SK-N-SH (cell line): ENCODE measurements around the gene WWTR1. TPM values are rescaled to one million over a fixed set of nuclear protein-coding genes. Genes with fewer than 3 reads are reported as not detected.
A peak's percentile ranks its signal among the peaks of the same experiment; 100 is the strongest.

ENCODE experiments used
- CTCF ChIA-PET: fragments of 300-600, 350-600 bp; formaldehyde crosslinking; extraction: SDS; loops from one replicate; lab custom pipeline; 2021; lab: Yijun Ruan, JAX
- POLR2A ChIA-PET: fragments of 350-600 bp; sonication (Branson Sonifier 250); formaldehyde crosslinking; extraction: SDS; loops from one replicate; lab custom pipeline; 2020; ENCODE audit warnings: antibody characterized with exemption, inconsistent platforms; lab: Yijun Ruan, JAX
- DNase-seq: peaks from one replicate; pipeline ENCODE4 v3.0.0; 2012
- H2AFZ ChIP-seq: fragments of 200-600 bp; sonication (generic); 2 replicates; pipeline ENCODE4 v1.8.1; 2016; ENCODE audit warnings: antibody characterized with exemption, mild to moderate bottlenecking, low read depth
- H3F3A ChIP-seq: fragments of 200-600 bp; sonication (generic); replicated peaks from 2 replicates; pipeline ENCODE3; 2016; ENCODE audit warnings: antibody characterized with exemption, mild to moderate bottlenecking; ENCODE audit not compliant: insufficient read depth
- H3K27ac ChIP-seq, 2 experiments: fragments of 200-500 bp in 1 of 2; fragments of 200-600 bp in 1 of 2; sonication (Bioruptor generic) in 1 of 2; sonication (generic), shearing (Covaris generic) in 1 of 2; 2 replicates each; pipeline versions ENCODE4 v1.5.1 to v1.6.1; 2014 to 2016; ENCODE audit warnings: low read depth in 2 of 2, inconsistent platforms in 1 of 2, low read length in 1 of 2, mild to moderate bottlenecking in 1 of 2, mixed read lengths in 1 of 2
- H3K27me3 ChIP-seq: fragments of 200-600 bp; sonication (generic), shearing (Covaris generic); 2 replicates; pipeline ENCODE4 v1.6.1; 2016; ENCODE audit warnings: mixed run types; ENCODE audit not compliant: insufficient read depth
- H3K36me3 ChIP-seq, 2 experiments: fragments of 200-500 bp in 1 of 2; fragments of 200-600 bp in 1 of 2; sonication (Bioruptor generic) in 1 of 2; sonication (generic) in 1 of 2; replicated peaks in 1 of 2; 2 replicates each; pipeline versions ENCODE3 to v1.5.1; 2014 to 2016; ENCODE audit warnings: low read length in 1 of 2, mild to moderate bottlenecking in 1 of 2; ENCODE audit not compliant: insufficient read depth in 2 of 2, control insufficient read depth in 1 of 2
- H3K4me1 ChIP-seq, 2 experiments: fragments of 200-500 bp in 1 of 2; fragments of 200-600 bp in 1 of 2; sonication (Bioruptor generic) in 1 of 2; sonication (generic), shearing (Covaris generic) in 1 of 2; 2 replicates each; pipeline versions ENCODE4 v1.5.1 to v1.6.1; 2014 to 2016; ENCODE audit warnings: low read depth in 1 of 2, low read length in 1 of 2, mixed run types in 1 of 2; ENCODE audit not compliant: insufficient read depth in 2 of 2, control insufficient read depth in 1 of 2
- H3K4me2 ChIP-seq: fragments of 200-600 bp; sonication (generic), shearing (Covaris generic); 2 replicates; pipeline ENCODE4 v1.6.1; 2017; ENCODE audit warnings: mixed run types
- H3K4me3 ChIP-seq, 2 experiments: fragments of 200-500 bp in 1 of 2; fragments of 200-600 bp in 1 of 2; sonication (Bioruptor generic) in 1 of 2; sonication (generic), shearing (Covaris generic) in 1 of 2; 2 replicates each; pipeline versions ENCODE4 v1.5.1 to v1.8.1; 2014 to 2016; ENCODE audit warnings: low read depth in 2 of 2, inconsistent platforms in 1 of 2, low read length in 1 of 2, mild to moderate bottlenecking in 1 of 2, mixed read lengths in 1 of 2, moderate library complexity in 1 of 2
- H3K79me2 ChIP-seq: fragments of 200-600 bp; sonication (generic); 2 replicates; pipeline ENCODE4 v1.8.1; 2017; ENCODE audit warnings: mild to moderate bottlenecking; ENCODE audit not compliant: insufficient read depth
- H3K9ac ChIP-seq: fragments of 200-600 bp; sonication (generic); 2 replicates; pipeline ENCODE4 v1.6.1; 2017; ENCODE audit warnings: mixed run types
- H3K9me2 ChIP-seq: fragments of 200-600 bp; sonication (generic); 2 replicates; pipeline ENCODE4 v1.6.1; 2017; ENCODE audit warnings: mixed run types
- H3K9me3 ChIP-seq: fragments of 200-600 bp; sonication (generic); 2 replicates; pipeline ENCODE4 v1.6.1; 2017; ENCODE audit warnings: mixed run types, mild to moderate bottlenecking, moderate library complexity
- H4K20me1 ChIP-seq: fragments of 200-600 bp; sonication (generic); 2 replicates; pipeline ENCODE4 v1.6.1; 2017; ENCODE audit warnings: mild to moderate bottlenecking, mixed run types; ENCODE audit not compliant: insufficient read depth
- CHD2 ChIP-seq: fragments of 150-350 bp; IDR thresholded peaks from 2 replicates; pipeline ENCODE4 v1.6.1; 2018; ENCODE audit warnings: low read length; ENCODE audit not compliant: partially characterized antibody
- ELF1 ChIP-seq: IDR thresholded peaks from 2 replicates; pipeline ENCODE4 v1.4.0; 2012
- EP300 ChIP-seq, 2 experiments: IDR thresholded peaks; 2 replicates each; pipeline versions ENCODE4 v1.4.0 to v1.6.1; 2012; ENCODE audit warnings: borderline replicate concordance in 1 of 2, low read depth in 1 of 2, low read length in 1 of 2
- EZH2phosphoT487 ChIP-seq: fragments of 200-600 bp; sonication (generic); IDR thresholded peaks from 2 replicates; pipeline ENCODE4 v1.6.1; 2017; ENCODE audit warnings: low read depth, mixed run types, mild to moderate bottlenecking, antibody characterized with exemption, moderate library complexity, borderline replicate concordance
- FOSL2 ChIP-seq: IDR thresholded peaks from 2 replicates; pipeline ENCODE4 v1.4.0; 2012; ENCODE audit warnings: low read depth, mild to moderate bottlenecking, moderate library complexity, borderline replicate concordance
- FOXJ3 ChIP-seq: sonication (generic); formaldehyde crosslinking; IDR thresholded peaks from 2 replicates; pipeline ENCODE4 v1.5.1; 2020; ENCODE audit warnings: mild to moderate bottlenecking, missing genetic modification reagents
- FOXM1 ChIP-seq: IDR thresholded peaks from 2 replicates; pipeline ENCODE4 v1.4.0; 2012; ENCODE audit warnings: low read depth, mild to moderate bottlenecking
- GATA2 ChIP-seq: sonication (generic); formaldehyde crosslinking; IDR thresholded peaks from 2 replicates; pipeline ENCODE4 v1.5.0; 2020; ENCODE audit warnings: mild to moderate bottlenecking, missing genetic modification reagents
- JUND ChIP-seq: IDR thresholded peaks from 2 replicates; pipeline ENCODE4 v1.4.0; 2012
- MXI1 ChIP-seq: IDR thresholded peaks from 2 replicates; pipeline ENCODE4 v1.6.1; 2012; ENCODE audit warnings: mild to moderate bottlenecking, low read depth, low read length, improper control_type of control experiment
- NFIC ChIP-seq: IDR thresholded peaks from 2 replicates; pipeline ENCODE4 v1.4.0; 2012; ENCODE audit warnings: borderline replicate concordance
- NRF1 ChIP-seq: IDR thresholded peaks from 2 replicates; pipeline ENCODE4 v1.6.1; 2012; ENCODE audit warnings: low read depth, mild to moderate bottlenecking, low read length
- RAD21 ChIP-seq: IDR thresholded peaks from 2 replicates; pipeline ENCODE4 v1.6.1; 2012; ENCODE audit warnings: mild to moderate bottlenecking, low read length
- RXRA ChIP-seq: IDR thresholded peaks from 2 replicates; pipeline ENCODE4 v1.4.0; 2012; ENCODE audit warnings: low read depth, mild to moderate bottlenecking, borderline replicate concordance
- SIN3A ChIP-seq: IDR thresholded peaks from 2 replicates; pipeline ENCODE4 v1.6.1; 2012; ENCODE audit warnings: low read depth, mild to moderate bottlenecking, low read length, moderate library complexity, borderline replicate concordance
- TAF1 ChIP-seq: IDR thresholded peaks from 2 replicates; pipeline ENCODE4 v1.6.1; 2012; ENCODE audit warnings: low read depth, mild to moderate bottlenecking, low read length, moderate library complexity, borderline replicate concordance
- TCF12 ChIP-seq: IDR thresholded peaks from 2 replicates; pipeline ENCODE4 v1.4.0; 2012
- TEAD4 ChIP-seq: IDR thresholded peaks from 2 replicates; pipeline ENCODE4 v1.4.0; 2012; ENCODE audit warnings: mild to moderate bottlenecking, borderline replicate concordance; ENCODE audit not compliant: insufficient read depth
- YY1 ChIP-seq: IDR thresholded peaks from 2 replicates; pipeline ENCODE4 v1.4.0; 2012; ENCODE audit warnings: low read depth, mild to moderate bottlenecking
- WGBS: methylation state at CpG from one replicate; pipeline ENCODE4 v1.1.6; 2017; ENCODE audit warnings: low lambda C conversion rate; 5-methylcytosine and 5-hydroxymethylcytosine counted together
- polyA plus RNA-seq, 3 experiments: library from polyadenylated mRNA; depleted of rRNA; stranded (reverse); fragments of >200 nt; gene quantifications; 2 replicates each; pipeline ENCODE4 v1.2.3, GENCODE V29; 2012
- TF ChIP-seq, protein P1 (sequence below): IDR thresholded peaks from 2 replicates; pipeline ENCODE4 v1.4.0; 2012; ENCODE audit warnings: low read depth, borderline replicate concordance
- TF ChIP-seq, protein P2 (sequence below): IDR thresholded peaks from 2 replicates; pipeline ENCODE4; 2012
- TF ChIP-seq, protein P3 (sequence below): fragments of 150-350 bp; IDR thresholded peaks from 2 replicates; pipeline ENCODE4 v1.6.1; 2017; ENCODE audit warnings: antibody characterized with exemption, low read length, low read depth, borderline replicate concordance
- TF ChIP-seq, protein P4 (sequence below): IDR thresholded peaks from 2 replicates; pipeline ENCODE4 v1.4.0; 2012; ENCODE audit warnings: low read depth
- TF ChIP-seq, protein P5 (sequence below): fragments of 200-600 bp; sonication (generic); IDR thresholded peaks from 2 replicates; pipeline ENCODE4 v1.6.1; 2017; ENCODE audit warnings: antibody characterized with exemption, mild to moderate bottlenecking, moderate library complexity

WWTR1 gene
- polyA plus RNA-seq, 1 of the 3 experiments (the other 2 are of a cell fraction): 60.6 TPM

DNA sequence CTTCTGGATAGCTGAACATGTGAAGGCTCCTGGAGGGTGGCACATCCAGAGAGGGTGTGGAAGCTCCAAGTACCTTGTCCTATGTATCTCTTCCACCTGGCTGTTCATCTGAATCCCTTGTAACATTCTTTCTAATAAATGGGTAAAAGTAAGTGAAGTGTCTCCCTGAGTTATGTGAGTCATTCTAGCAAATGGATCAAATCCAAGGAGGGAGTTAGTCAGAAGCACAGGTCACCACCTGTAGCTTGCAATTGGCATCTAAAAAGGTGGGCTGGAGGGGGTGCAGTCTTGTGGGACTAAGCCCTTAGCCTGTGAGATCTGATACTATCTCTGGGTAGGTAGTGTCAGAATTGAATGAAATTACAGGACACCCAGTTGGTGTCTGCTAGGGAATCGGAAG lies 71.0 kb downstream of the WWTR1 start (continued):
- TF ChIP-seq, protein P1, sequence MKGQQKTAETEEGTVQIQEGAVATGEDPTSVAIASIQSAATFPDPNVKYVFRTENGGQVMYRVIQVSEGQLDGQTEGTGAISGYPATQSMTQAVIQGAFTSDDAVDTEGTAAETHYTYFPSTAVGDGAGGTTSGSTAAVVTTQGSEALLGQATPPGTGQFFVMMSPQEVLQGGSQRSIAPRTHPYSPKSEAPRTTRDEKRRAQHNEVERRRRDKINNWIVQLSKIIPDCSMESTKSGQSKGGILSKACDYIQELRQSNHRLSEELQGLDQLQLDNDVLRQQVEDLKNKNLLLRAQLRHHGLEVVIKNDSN: no peak
- TF ChIP-seq, protein P2, sequence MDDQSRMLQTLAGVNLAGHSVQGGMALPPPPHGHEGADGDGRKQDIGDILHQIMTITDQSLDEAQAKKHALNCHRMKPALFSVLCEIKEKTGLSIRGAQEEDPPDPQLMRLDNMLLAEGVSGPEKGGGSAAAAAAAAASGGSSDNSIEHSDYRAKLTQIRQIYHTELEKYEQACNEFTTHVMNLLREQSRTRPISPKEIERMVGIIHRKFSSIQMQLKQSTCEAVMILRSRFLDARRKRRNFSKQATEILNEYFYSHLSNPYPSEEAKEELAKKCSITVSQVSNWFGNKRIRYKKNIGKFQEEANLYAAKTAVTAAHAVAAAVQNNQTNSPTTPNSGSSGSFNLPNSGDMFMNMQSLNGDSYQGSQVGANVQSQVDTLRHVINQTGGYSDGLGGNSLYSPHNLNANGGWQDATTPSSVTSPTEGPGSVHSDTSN: peak; percentile 53
- TF ChIP-seq NRF1 (no peak), JUND (peak; percentile 52), SIN3A (no peak), YY1 (no peak), TAF1 (no peak), NFIC (peak; percentile 78)

DNA sequence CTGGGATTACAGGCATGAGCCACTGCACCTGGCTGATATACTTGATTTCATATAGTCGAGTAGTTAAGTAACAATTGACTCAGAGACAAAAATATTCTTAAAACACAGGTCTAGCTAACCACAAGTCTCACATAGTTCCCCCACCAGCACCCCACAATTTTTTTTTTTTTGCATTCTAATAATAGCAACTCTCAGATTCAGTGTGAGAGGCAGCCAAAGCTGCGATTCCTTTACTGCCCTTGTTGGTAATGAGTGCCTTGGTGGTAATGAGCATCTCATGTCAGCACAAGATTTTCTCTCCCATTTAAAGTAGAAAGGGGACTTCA lies 72.5 kb downstream of the WWTR1 start:
- H3K4me3 ChIP-seq: no peak overlapping the region
- CTCF ChIA-PET: interaction anchor here (0.6 to 1.1 kb wide), 2 partner anchors 16 to 17 kb away, joined by 3 read pairs; no protein-coding TSS in a partner anchor
- no peaks in the 10 kb centered on the region for H3K27me3 ChIP-seq
- H3K9me3 ChIP-seq: no peaks in the 10 kb centered on the region
- WGBS: 77% methylated on average over 2 of the region's 2 CpGs
- no peaks in the 10 kb centered on the region for H4K20me1 ChIP-seq
- H3K9ac ChIP-seq: no peak overlapping the region
- POLR2A ChIA-PET: no interaction called here
- peaks cover 64% of the 10 kb centered on the region for H3K79me2 ChIP-seq
- H3K4me2 ChIP-seq: no peak overlapping the region
- H3K9me2 ChIP-seq: no peaks in the 10 kb centered on the region
- peaks cover 32% of the 10 kb centered on the region for H3F3A ChIP-seq
- TF ChIP-seq, protein P3, sequence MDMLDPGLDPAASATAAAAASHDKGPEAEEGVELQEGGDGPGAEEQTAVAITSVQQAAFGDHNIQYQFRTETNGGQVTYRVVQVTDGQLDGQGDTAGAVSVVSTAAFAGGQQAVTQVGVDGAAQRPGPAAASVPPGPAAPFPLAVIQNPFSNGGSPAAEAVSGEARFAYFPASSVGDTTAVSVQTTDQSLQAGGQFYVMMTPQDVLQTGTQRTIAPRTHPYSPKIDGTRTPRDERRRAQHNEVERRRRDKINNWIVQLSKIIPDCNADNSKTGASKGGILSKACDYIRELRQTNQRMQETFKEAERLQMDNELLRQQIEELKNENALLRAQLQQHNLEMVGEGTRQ: no peak
- no peak for TF ChIP-seq EZH2phosphoT487
- TF ChIP-seq NRF1: no peak
- TF ChIP-seq FOSL2: no peak
- TF ChIP-seq GATA2 (CRISPR knock-in tag): no peak
- TF ChIP-seq SIN3A: no peak
- TF ChIP-seq FOXM1: no peak
- no peak for TF ChIP-seq CHD2
- TF ChIP-seq MXI1: no peak
- TF ChIP-seq RAD21: no peak
- no peak for TF ChIP-seq TCF12
- TF ChIP-seq EP300 (IDR thresholded peaks at IDR 0.05; ENCODE audit: borderline replicate concordance in 1 of 2, low read depth in 1 of 2, low read length in 1 of 2): no peak
- no peak for TF ChIP-seq FOXJ3
- no peak for TF ChIP-seq RXRA
- TF ChIP-seq NFIC: no peak
- no peak for TF ChIP-seq ELF1
- TF ChIP-seq, protein P4, sequence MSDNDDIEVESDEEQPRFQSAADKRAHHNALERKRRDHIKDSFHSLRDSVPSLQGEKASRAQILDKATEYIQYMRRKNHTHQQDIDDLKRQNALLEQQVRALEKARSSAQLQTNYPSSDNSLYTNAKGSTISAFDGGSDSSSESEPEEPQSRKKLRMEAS: no peak
- TF ChIP-seq TEAD4: no peak
- TF ChIP-seq JUND: no peak
- TF ChIP-seq, protein P5, sequence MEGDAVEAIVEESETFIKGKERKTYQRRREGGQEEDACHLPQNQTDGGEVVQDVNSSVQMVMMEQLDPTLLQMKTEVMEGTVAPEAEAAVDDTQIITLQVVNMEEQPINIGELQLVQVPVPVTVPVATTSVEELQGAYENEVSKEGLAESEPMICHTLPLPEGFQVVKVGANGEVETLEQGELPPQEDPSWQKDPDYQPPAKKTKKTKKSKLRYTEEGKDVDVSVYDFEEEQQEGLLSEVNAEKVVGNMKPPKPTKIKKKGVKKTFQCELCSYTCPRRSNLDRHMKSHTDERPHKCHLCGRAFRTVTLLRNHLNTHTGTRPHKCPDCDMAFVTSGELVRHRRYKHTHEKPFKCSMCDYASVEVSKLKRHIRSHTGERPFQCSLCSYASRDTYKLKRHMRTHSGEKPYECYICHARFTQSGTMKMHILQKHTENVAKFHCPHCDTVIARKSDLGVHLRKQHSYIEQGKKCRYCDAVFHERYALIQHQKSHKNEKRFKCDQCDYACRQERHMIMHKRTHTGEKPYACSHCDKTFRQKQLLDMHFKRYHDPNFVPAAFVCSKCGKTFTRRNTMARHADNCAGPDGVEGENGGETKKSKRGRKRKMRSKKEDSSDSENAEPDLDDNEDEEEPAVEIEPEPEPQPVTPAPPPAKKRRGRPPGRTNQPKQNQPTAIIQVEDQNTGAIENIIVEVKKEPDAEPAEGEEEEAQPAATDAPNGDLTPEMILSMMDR: no peak
- H2AFZ ChIP-seq: no peak overlapping the region
- no peak for DNase-seq
- no peak overlapping the region for H3K27ac ChIP-seq
- H3K36me3 ChIP-seq: no peaks in the 10 kb centered on the region
- peaks cover 0 to 69% of the 10 kb centered on the region in 2 experiments; a peak in 3 of 4 replicates for H3K4me1 ChIP-seq
